Right lobe of liver (tissue), 4 donors: ENCODE measurements around the gene UFC1.

Source experiments
- POLR2A ChIP-seq: fragments of 450-650 bp; IDR thresholded peaks from one replicate; pipeline ENCODE4 v1.6.1; 2017; ENCODE audit warnings: antibody characterized with exemption, mild to moderate bottlenecking
- TF ChIP-seq, protein P1 (sequence below), 4 donors: fragments of 200-600 bp in 3 of 4; fragments of 450-650 bp in 1 of 4; IDR thresholded peaks; one replicate each; pipeline versions ENCODE4 v1.5.1 to v1.8.0; 2016 to 2022; ENCODE audit warnings: antibody characterized with exemption in 4 of 4, mild to moderate bottlenecking in 2 of 4
- donor health status: DM: no; HTN: no; CAD: no.
- donor health status: DM: no; HTN: no; CAD: no.
- donor health status: DM: no; HTN: yes; CAD: no.

GRCh38 chr1:161159087-161159912, 5.5 kb downstream of the UFC1 start, which contains the start of gene USP21:
- TF ChIP-seq, protein P1, sequence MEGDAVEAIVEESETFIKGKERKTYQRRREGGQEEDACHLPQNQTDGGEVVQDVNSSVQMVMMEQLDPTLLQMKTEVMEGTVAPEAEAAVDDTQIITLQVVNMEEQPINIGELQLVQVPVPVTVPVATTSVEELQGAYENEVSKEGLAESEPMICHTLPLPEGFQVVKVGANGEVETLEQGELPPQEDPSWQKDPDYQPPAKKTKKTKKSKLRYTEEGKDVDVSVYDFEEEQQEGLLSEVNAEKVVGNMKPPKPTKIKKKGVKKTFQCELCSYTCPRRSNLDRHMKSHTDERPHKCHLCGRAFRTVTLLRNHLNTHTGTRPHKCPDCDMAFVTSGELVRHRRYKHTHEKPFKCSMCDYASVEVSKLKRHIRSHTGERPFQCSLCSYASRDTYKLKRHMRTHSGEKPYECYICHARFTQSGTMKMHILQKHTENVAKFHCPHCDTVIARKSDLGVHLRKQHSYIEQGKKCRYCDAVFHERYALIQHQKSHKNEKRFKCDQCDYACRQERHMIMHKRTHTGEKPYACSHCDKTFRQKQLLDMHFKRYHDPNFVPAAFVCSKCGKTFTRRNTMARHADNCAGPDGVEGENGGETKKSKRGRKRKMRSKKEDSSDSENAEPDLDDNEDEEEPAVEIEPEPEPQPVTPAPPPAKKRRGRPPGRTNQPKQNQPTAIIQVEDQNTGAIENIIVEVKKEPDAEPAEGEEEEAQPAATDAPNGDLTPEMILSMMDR (IDR thresholded peaks at IDR 0.05): peak in 2 of 4 donors; percentile 11 to 14
- TF ChIP-seq POLR2A: peak; percentile 55
